Measurements from ENCODE around the gene RGL4.
A peak's percentile ranks its signal among the peaks of the same experiment; 100 is the strongest.

The RGL4 gene

GRCh38 chr22:23697031-23697970 lies 6.5 kb downstream of the RGL4 start:
- Histone ChIP-seq H3K27me3 (ENCODE audit: control insufficient read depth, insufficient read depth, low read length) (no peaks in the 10 kb centered on the region), H3K36me3 (ENCODE audit: control insufficient read depth, insufficient read depth, low read length) (no peaks in the 10 kb centered on the region), H3K27ac (no peak overlapping the region), H3K4me3 (ENCODE audit: low read depth, low read length) (no peak overlapping the region), H3K9ac (no peak overlapping the region), H3K4me2 (ENCODE audit: low read length) (no peak overlapping the region), H3K79me2 (peaks cover 10% of the 10 kb centered on the region), H3K4me1 (peaks cover 17% of the 10 kb centered on the region), H3K9me3 (ENCODE audit: control insufficient read depth, low read length) (no peaks in the 10 kb centered on the region), H2AFZ (no peak overlapping the region)
- TF ChIP-seq CTCF (IDR thresholded peaks at IDR 0.05), result no peak

DNA sequence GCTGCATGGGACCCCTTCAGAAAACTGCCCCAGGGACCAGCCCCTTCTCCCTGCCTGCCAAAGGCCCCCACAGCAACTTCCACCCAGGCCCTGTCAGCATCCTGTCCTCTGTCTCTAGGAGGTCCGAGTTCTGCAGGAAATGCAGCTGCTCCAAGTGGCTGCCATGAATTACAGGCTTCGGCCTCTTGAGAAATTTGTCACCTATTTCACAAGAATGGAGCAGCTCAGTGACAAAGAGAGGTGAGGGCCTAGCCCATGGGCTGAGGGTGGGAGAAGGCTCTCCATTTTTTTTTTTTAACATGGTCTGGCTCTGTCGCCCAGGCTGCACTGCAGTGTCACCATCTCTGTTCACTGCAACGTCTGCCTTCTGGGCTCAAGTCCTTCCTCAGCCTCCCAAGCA lies 7.3 kb downstream of the RGL4 start:
- Histone ChIP-seq H3K4me1 (peaks cover 17% of the 10 kb centered on the region), H3K79me2 (peaks cover 10% of the 10 kb centered on the region), H3K27ac (no peak overlapping the region), H3K4me3 (ENCODE audit: low read depth, low read length) (no peak overlapping the region), H3K27me3 (ENCODE audit: control insufficient read depth, insufficient read depth, low read length) (no peaks in the 10 kb centered on the region), H3K9me3 (ENCODE audit: control insufficient read depth, low read length) (no peaks in the 10 kb centered on the region), H2AFZ (no peak overlapping the region), H3K36me3 (ENCODE audit: control insufficient read depth, insufficient read depth, low read length) (no peaks in the 10 kb centered on the region), H3K9ac (no peak overlapping the region), H3K4me2 (ENCODE audit: low read length) (no peak overlapping the region)
- no peak for TF ChIP-seq CTCF (IDR thresholded peaks at IDR 0.05)

- Histone ChIP-seq H3K4me3 (ENCODE audit: low read depth, low read length) (no peak overlapping the region), H3K79me2 (peaks cover 10% of the 10 kb centered on the region), H3K36me3 (ENCODE audit: control insufficient read depth, insufficient read depth, low read length) (no peaks in the 10 kb centered on the region), H3K9ac (no peak overlapping the region), H3K4me2 (ENCODE audit: low read length) (no peak overlapping the region), H3K4me1 (peaks cover 17% of the 10 kb centered on the region), H2AFZ (no peak overlapping the region), H3K27ac (no peak overlapping the region), H3K9me3 (ENCODE audit: control insufficient read depth, low read length) (no peaks in the 10 kb centered on the region), H3K27me3 (ENCODE audit: control insufficient read depth, insufficient read depth, low read length) (no peaks in the 10 kb centered on the region)
- no peak for TF ChIP-seq CTCF (IDR thresholded peaks at IDR 0.05)
Measured at GRCh38 chr22:23698673-23699235, 7.9 kb downstream of the RGL4 start.

GRCh38 chr22:23700706-23701105 lies 9.9 kb downstream of the RGL4 start:
- H2AFZ ChIP-seq, result no peak overlapping the region
- peaks cover 8% of the 10 kb centered on the region for H3K79me2 ChIP-seq
- H3K27ac ChIP-seq, result peak overlapping the region; percentile 72
- peaks cover 24% of the 10 kb centered on the region for H3K4me1 ChIP-seq
- no peak overlapping the region for H3K9ac ChIP-seq
- no peaks in the 10 kb centered on the region for H3K36me3 ChIP-seq (ENCODE audit: control insufficient read depth, insufficient read depth, low read length)
- TF ChIP-seq CTCF (IDR thresholded peaks at IDR 0.05), result no peak
- H3K27me3 ChIP-seq (ENCODE audit: control insufficient read depth, insufficient read depth, low read length), result no peaks in the 10 kb centered on the region
- H3K4me2 ChIP-seq (ENCODE audit: low read length), result peak overlapping the region; percentile 40
- no peaks in the 10 kb centered on the region for H3K9me3 ChIP-seq (ENCODE audit: control insufficient read depth, low read length)
- peak overlapping the region; percentile 11 for H3K4me3 ChIP-seq (ENCODE audit: low read depth, low read length)
